Uterus (tissue), 4 donors: ENCODE data around the gene B4GALNT3. TPM values are rescaled to one million over a fixed set of nuclear protein-coding genes. Genes with fewer than 3 reads are reported as not detected.

Experiments used
- DNase-seq, 2 donors: peaks; one replicate each; pipeline ENCODE4 v3.0.0-alpha.2; 2019 to 2020
- H3K27ac ChIP-seq, 2 donors: fragments of 200-600 bp; sonication (generic); 1 replicate in 1 of 2; 2 replicates in 1 of 2; pipeline ENCODE4 v1.5.1; 2016 to 2018
- H3K27me3 ChIP-seq, 2 donors: fragments of 200-600 bp; sonication (generic); one replicate each; pipeline ENCODE4 v1.5.1; 2018 to 2019; ENCODE audit warnings: control low read depth in 1 of 2
- H3K36me3 ChIP-seq, 2 donors: fragments of 200-600 bp; sonication (generic); one replicate each; pipeline ENCODE4 v1.5.1; 2019; ENCODE audit warnings: control low read depth in 1 of 2
- H3K4me1 ChIP-seq, 2 donors: fragments of 200-600 bp; sonication (generic); one replicate each; pipeline ENCODE4 v1.5.1; 2018 to 2019; ENCODE audit warnings: control low read depth in 1 of 2
- H3K4me3 ChIP-seq, 2 donors: fragments of 200-600 bp; sonication (generic); 1 replicate in 1 of 2; 2 replicates in 1 of 2; pipeline ENCODE4 v1.5.1; 2018 to 2019; ENCODE audit warnings: mild to moderate bottlenecking in 1 of 2
- H3K9me3 ChIP-seq, 2 donors: fragments of 200-600 bp; sonication (generic); one replicate each; pipeline ENCODE4 v1.5.1; 2019; ENCODE audit warnings: control low read depth in 1 of 2
- CTCF ChIP-seq, 4 experiments: fragments of 200-600 bp in 2 of 4; fragments of 450-650 bp in 2 of 4; sonication (generic) in 2 of 4; IDR thresholded peaks; one replicate each; pipeline ENCODE4 v1.5.1; 2016 to 2019; ENCODE audit warnings: antibody characterized with exemption in 4 of 4, mild to moderate bottlenecking in 2 of 4, moderate library complexity in 1 of 4
- POLR2A ChIP-seq, 2 donors: fragments of 450-650 bp; IDR thresholded peaks; one replicate each; pipeline ENCODE4 v1.6.1; 2016; ENCODE audit warnings: antibody characterized with exemption in 2 of 2, mild to moderate bottlenecking in 1 of 2, moderate library complexity in 1 of 2
- intact Hi-C: fragments of 100-400 bp; cut with DNase I; formaldehyde crosslinking; loops from one replicate; pipeline ENCODE4 v1.15.1; 2023; ENCODE audit warnings: low total_unique reads
- total RNA-seq, 4 donors: library from RNA; depleted of rRNA in 3 of 4; stranded (reverse); fragments of >200 nt in 3 of 4; gene quantifications; one replicate each; pipeline versions ENCODE4 v1.1.0 to v1.2.4, GENCODE V29; 2014 to 2023
- donor health status: DM: yes; HTN: yes; CAD: no.

B4GALNT3 gene
- total RNA-seq, 4 donors from 2014 or later = 2.2 to 29.2 (median 3.1) TPM

- Histone ChIP-seq H3K4me3 (no peak overlapping the region), H3K27ac (no peak overlapping the region), H3K27me3 (no peaks in the 10 kb centered on the region), H3K4me1 (no peaks in the 10 kb centered on the region), H3K36me3 (no peaks in the 10 kb centered on the region), H3K9me3 (no peaks in the 10 kb centered on the region)
- intact Hi-C loops = no loop called here
- no peak for TF ChIP-seq CTCF (IDR thresholded peaks at IDR 0.05)
- DNase-seq = no peak
Measured at GRCh38 chr12:588024-588322, 128.2 kb downstream of the B4GALNT3 start.

- TF ChIP-seq CTCF (IDR thresholded peaks at IDR 0.05) (no peak), POLR2A (IDR thresholded peaks at IDR 0.05) (no peak)
- Histone ChIP-seq H3K4me3 (no peak overlapping the region), H3K36me3 (no peaks in the 10 kb centered on the region), H3K27ac (no peak overlapping the region), H3K27me3 (no peaks in the 10 kb centered on the region), H3K4me1 (no peaks in the 10 kb centered on the region), H3K9me3 (no peaks in the 10 kb centered on the region)
- intact Hi-C loops = no loop called here
- no peak for DNase-seq
Measured at GRCh38 chr12:588646-589045, 128.9 kb downstream of the B4GALNT3 start.

- intact Hi-C loops = no loop called here
- TF ChIP-seq CTCF (IDR thresholded peaks at IDR 0.05) (no peak), POLR2A (IDR thresholded peaks at IDR 0.05) (no peak)
- H3K9me3 ChIP-seq = no peaks in the 10 kb centered on the region
- no peak overlapping the region for H3K27ac ChIP-seq
- H3K4me3 ChIP-seq = no peak overlapping the region
- H3K4me1 ChIP-seq = no peaks in the 10 kb centered on the region
- H3K36me3 ChIP-seq = no peaks in the 10 kb centered on the region
- no peaks in the 10 kb centered on the region for H3K27me3 ChIP-seq
- DNase-seq = no peak
Measured at GRCh38 chr12:590206-590750, 130.5 kb downstream of the B4GALNT3 start.

GRCh38 chr12:591167-592023, 131.7 kb downstream of the B4GALNT3 start:
- H3K4me3 ChIP-seq = no peak overlapping the region
- no peak overlapping the region for H3K27ac ChIP-seq
- intact Hi-C loops = no loop called here
- no peak for TF ChIP-seq CTCF (IDR thresholded peaks at IDR 0.05)
- TF ChIP-seq POLR2A (IDR thresholded peaks at IDR 0.05) = no peak
- no peaks in the 10 kb centered on the region for H3K4me1 ChIP-seq
- H3K36me3 ChIP-seq = no peaks in the 10 kb centered on the region
- H3K27me3 ChIP-seq = no peaks in the 10 kb centered on the region
- DNase-seq = no peak
- no peaks in the 10 kb centered on the region for H3K9me3 ChIP-seq

- Histone ChIP-seq H3K27ac (no peak overlapping the region), H3K36me3 (no peaks in the 10 kb centered on the region), H3K4me3 (no peak overlapping the region), H3K27me3 (no peaks in the 10 kb centered on the region), H3K4me1 (no peaks in the 10 kb centered on the region), H3K9me3 (no peaks in the 10 kb centered on the region)
- no peak for TF ChIP-seq POLR2A (IDR thresholded peaks at IDR 0.05)
- no peak for DNase-seq
- intact Hi-C loops = no loop called here
Measured at GRCh38 chr12:592024-592505, 132.3 kb downstream of the B4GALNT3 start.
